PC-9 (cell line): Measurements from ENCODE around the gene IRF5. TPM values are rescaled to one million over a fixed set of nuclear protein-coding genes. Genes with fewer than 3 reads are reported as not detected.

Experiments
- BruUV-seq: library from RNA; stranded (reverse); fragments of 400-500 nt; replicated peaks from 2 replicates; lab custom pipeline; 2021; lab: Mats Ljungman, UMichigan
- CTCF ChIA-PET: fragments of 300-600 bp; sonication (Branson Sonifier 250); formaldehyde crosslinking; loops from one replicate; lab custom pipeline; 2022; ENCODE audit warnings: antibody characterized with exemption; lab: Charles Lee
- POLR2A ChIA-PET: fragments of 300-600 bp; sonication (Branson Sonifier 250); formaldehyde crosslinking; loops from one replicate; lab custom pipeline; 2022; ENCODE audit warnings: antibody characterized with exemption; ENCODE audit not compliant: unreplicated experiment; lab: Charles Lee
- DNase-seq, 2 experiments: peaks; one replicate each; pipeline versions ENCODE4 v3.0.0 to v3.0.0-alpha.2; 2015 to 2022; ENCODE audit warnings: mixed read lengths in 1 of 2
- H2AFZ ChIP-seq: fragments of 200-600 bp; sonication (generic); 2 replicates; pipeline ENCODE4 v1.8.1; 2017; ENCODE audit warnings: antibody characterized with exemption
- H3F3A ChIP-seq: fragments of 200-600 bp; sonication (generic); 2 replicates; pipeline ENCODE4 v1.8.1; 2017; ENCODE audit warnings: antibody characterized with exemption, mild to moderate bottlenecking, low read depth; ENCODE audit not compliant: insufficient read depth
- H3K27ac ChIP-seq: fragments of 200-600 bp; sonication (generic); 2 replicates; pipeline ENCODE4 v1.6.1; 2016; ENCODE audit warnings: mixed run types
- H3K27me3 ChIP-seq: fragments of 200-600 bp; sonication (generic); 2 replicates; pipeline ENCODE4 v1.6.1; 2016; ENCODE audit warnings: low read depth, mixed run types; ENCODE audit not compliant: insufficient read depth
- H3K36me3 ChIP-seq: fragments of 200-600 bp; sonication (generic); 2 replicates; pipeline ENCODE4 v1.6.1; 2016; ENCODE audit warnings: low read depth, mixed run types
- H3K4me1 ChIP-seq: fragments of 200-600 bp; sonication (generic); replicated peaks from 2 replicates; pipeline ENCODE4 v1.6.1; 2016; ENCODE audit warnings: mixed run types; ENCODE audit not compliant: insufficient read depth
- H3K4me2 ChIP-seq: fragments of 200-600 bp; sonication (generic); 2 replicates; pipeline ENCODE4 v1.6.1; 2017; ENCODE audit warnings: mixed run types
- H3K4me3 ChIP-seq: fragments of 200-600 bp; sonication (generic); 2 replicates; pipeline ENCODE4 v1.6.1; 2016; ENCODE audit warnings: mixed run types
- H3K79me2 ChIP-seq: fragments of 200-600 bp; sonication (generic); 2 replicates; pipeline ENCODE4 v1.6.1; 2017; ENCODE audit warnings: low read depth, mixed run types
- H3K9me2 ChIP-seq: fragments of 200-600 bp; sonication (generic); 2 replicates; pipeline ENCODE4 v1.8.1; 2017; ENCODE audit warnings: mild to moderate bottlenecking; ENCODE audit not compliant: insufficient read depth
- H3K9me3 ChIP-seq: fragments of 200-600 bp; sonication (generic); 2 replicates; pipeline ENCODE4 v1.8.1; 2016; ENCODE audit warnings: low read depth; ENCODE audit not compliant: insufficient read depth
- H4K20me1 ChIP-seq: fragments of 200-600 bp; sonication (generic); 2 replicates; pipeline ENCODE4 v1.8.1; 2017; ENCODE audit not compliant: insufficient read depth
- EZH2 ChIP-seq: fragments of 200-600 bp; sonication (generic); IDR thresholded peaks from 2 replicates; pipeline ENCODE4 v1.8.0; 2017; ENCODE audit warnings: antibody characterized with exemption, low read depth
- intact Hi-C: fragments of 100-400 bp; cut with micrococcal nuclease; formaldehyde crosslinking; loops from one replicate; pipeline ENCODE4 v1.10.0; 2022; ENCODE audit not compliant: unreplicated experiment
- total RNA-seq: library from RNA; stranded (reverse); gene quantifications from 2 replicates; pipeline ENCODE4 v1.2.3, GENCODE V29; 2021
- TF ChIP-seq, protein P1 (sequence below): fragments of 200-600 bp; sonication (generic); conservative IDR thresholded peaks from 2 replicates; pipeline ENCODE4 v1.6.1; 2017; ENCODE audit warnings: mixed run types, antibody characterized with exemption, mild to moderate bottlenecking, moderate library complexity

The IRF5 gene
- total RNA-seq, 1 experiment from 2014 or later, result 3.4 TPM

DNA sequence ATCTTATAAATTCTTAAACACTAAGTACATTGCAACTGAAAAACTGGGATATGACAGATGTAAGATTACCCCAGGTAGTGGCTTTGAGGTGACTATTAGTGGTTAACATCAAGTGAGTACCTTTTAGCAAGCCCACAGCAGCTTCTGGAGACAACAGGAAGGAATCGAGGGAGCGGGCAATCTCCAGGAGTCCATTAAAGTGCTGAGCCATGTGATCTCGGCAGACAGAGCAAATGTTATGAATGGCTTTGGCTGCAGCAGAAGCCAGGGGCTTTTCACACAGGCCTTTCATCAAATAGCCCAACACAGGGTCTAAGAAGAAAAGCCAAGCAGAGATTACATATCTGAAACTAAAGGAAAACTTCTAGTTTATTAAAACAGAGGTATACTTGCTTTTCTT is 48.9 kb downstream of the IRF5 start:
- Histone ChIP-seq H3K27me3 (no peaks in the 10 kb centered on the region), H3K9me3 (no peaks in the 10 kb centered on the region), H3K9me2 (no peaks in the 10 kb centered on the region), H3K36me3 (peaks cover 23% of the 10 kb centered on the region; the same call in 1 of the 2 replicates), H3F3A (no peaks in the 10 kb centered on the region), H3K4me2 (no peak overlapping the region), H3K4me1 (no peaks in the 10 kb centered on the region), H3K4me3 (no peak overlapping the region), H3K27ac (no peak overlapping the region), H3K79me2 (no peaks in the 10 kb centered on the region), H2AFZ (no peak overlapping the region), H4K20me1 (no peaks in the 10 kb centered on the region; the same call in 1 of the 2 replicates)
- no TSS peak for BruUV-seq
- ChIA-PET POLR2A (no interaction called here), CTCF (no interaction called here)
- no peak for DNase-seq
- intact Hi-C loops, result no loop called here
- no peak for TF ChIP-seq EZH2
- TF ChIP-seq, protein P1, sequence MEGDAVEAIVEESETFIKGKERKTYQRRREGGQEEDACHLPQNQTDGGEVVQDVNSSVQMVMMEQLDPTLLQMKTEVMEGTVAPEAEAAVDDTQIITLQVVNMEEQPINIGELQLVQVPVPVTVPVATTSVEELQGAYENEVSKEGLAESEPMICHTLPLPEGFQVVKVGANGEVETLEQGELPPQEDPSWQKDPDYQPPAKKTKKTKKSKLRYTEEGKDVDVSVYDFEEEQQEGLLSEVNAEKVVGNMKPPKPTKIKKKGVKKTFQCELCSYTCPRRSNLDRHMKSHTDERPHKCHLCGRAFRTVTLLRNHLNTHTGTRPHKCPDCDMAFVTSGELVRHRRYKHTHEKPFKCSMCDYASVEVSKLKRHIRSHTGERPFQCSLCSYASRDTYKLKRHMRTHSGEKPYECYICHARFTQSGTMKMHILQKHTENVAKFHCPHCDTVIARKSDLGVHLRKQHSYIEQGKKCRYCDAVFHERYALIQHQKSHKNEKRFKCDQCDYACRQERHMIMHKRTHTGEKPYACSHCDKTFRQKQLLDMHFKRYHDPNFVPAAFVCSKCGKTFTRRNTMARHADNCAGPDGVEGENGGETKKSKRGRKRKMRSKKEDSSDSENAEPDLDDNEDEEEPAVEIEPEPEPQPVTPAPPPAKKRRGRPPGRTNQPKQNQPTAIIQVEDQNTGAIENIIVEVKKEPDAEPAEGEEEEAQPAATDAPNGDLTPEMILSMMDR, result no peak

DNA sequence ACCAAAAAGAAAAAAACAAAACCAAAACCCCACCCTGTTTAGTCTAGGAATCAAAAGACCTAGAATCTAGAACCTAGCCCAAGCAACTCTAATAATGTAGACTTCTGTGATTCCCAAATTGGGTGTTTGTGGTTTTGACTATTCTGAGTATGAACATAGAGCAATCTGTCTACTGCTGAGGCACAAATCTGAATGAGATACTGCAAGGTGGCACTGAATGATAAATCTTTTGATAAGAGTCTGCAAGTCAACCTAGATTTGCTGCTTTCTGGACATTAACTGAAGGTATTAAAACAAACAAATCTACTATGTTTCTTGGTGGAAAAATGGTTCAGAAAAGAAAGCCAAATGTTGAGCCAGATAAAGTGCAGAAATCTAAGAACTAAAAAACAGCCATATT is 50.6 kb downstream of the IRF5 start:
- Histone ChIP-seq H4K20me1 (no peaks in the 10 kb centered on the region; the same call in 1 of the 2 replicates), H2AFZ (no peak overlapping the region), H3K36me3 (0 out of 2 replicates have a peak, but pooled peaks cover 25% of the 10 kb centered on the region), H3K9me3 (no peaks in the 10 kb centered on the region), H3K79me2 (no peaks in the 10 kb centered on the region), H3K27me3 (no peaks in the 10 kb centered on the region), H3K4me1 (no peaks in the 10 kb centered on the region), H3F3A (no peaks in the 10 kb centered on the region), H3K27ac (no peak overlapping the region), H3K4me3 (no peak overlapping the region), H3K4me2 (no peak overlapping the region), H3K9me2 (no peaks in the 10 kb centered on the region)
- TF ChIP-seq, protein P1, result no peak
- no peak for TF ChIP-seq EZH2
- intact Hi-C loops, result no loop called here
- ChIA-PET POLR2A (no interaction called here), CTCF (no interaction called here)
- no TSS peak for BruUV-seq
- no peak for DNase-seq

DNA sequence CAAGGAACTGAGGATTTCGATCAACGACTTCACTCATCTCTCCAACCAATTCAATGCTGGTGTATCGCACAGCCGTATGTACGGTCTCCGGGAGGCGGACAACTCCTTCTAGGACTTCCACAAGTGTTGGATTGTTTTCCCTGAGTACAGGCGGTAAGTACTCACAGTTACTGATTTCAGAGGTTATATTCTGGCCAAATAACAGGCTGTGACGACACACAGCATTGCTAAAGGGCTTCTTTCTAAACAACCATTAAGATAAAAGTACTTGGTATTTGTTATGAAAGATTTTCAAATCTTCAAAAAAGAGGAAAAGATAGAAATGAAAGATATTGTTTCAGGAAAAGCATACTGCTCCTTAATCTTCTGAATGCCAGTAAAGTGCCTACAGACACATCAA is 52.2 kb downstream of the IRF5 start:
- H3K4me3 ChIP-seq, result no peak overlapping the region
- DNase-seq, result no peak
- no peaks in the 10 kb centered on the region for H3F3A ChIP-seq
- no peak overlapping the region for H3K4me2 ChIP-seq
- POLR2A ChIA-PET, result interaction anchor here (0.7 kb wide), 1 partner anchor 1141 kb away, joined by 5 read pairs; no protein-coding TSS in a partner anchor
- H3K9me3 ChIP-seq, result no peaks in the 10 kb centered on the region
- H3K27me3 ChIP-seq, result no peaks in the 10 kb centered on the region
- CTCF ChIA-PET, result no interaction called here
- H2AFZ ChIP-seq, result no peak overlapping the region
- H4K20me1 ChIP-seq, result no peaks in the 10 kb centered on the region; the same call in 1 of the 2 replicates
- peaks cover 26% of the 10 kb centered on the region for H3K36me3 ChIP-seq
- H3K79me2 ChIP-seq, result no peaks in the 10 kb centered on the region
- intact Hi-C loops, result loop anchor here (10.0 kb wide), 1 partner anchor 105 kb away; no protein-coding TSS in a partner anchor
- no peak overlapping the region for H3K27ac ChIP-seq
- no peaks in the 10 kb centered on the region for H3K4me1 ChIP-seq
- TF ChIP-seq EZH2, result no peak
- TF ChIP-seq, protein P1, result no peak
- H3K9me2 ChIP-seq, result no peaks in the 10 kb centered on the region
- no TSS peak for BruUV-seq
